Measurements from ENCODE around the gene SNRNP25.
A peak's percentile ranks its signal among the peaks of the same experiment; 100 is the strongest.

SNRNP25 gene

GRCh38 chr16:72561-73548, 19.2 kb downstream of the SNRNP25 start, which contains the start of gene RHBDF1:
TSS of gene RHBDF1 (minus strand) at chr16:72631. CDS start at chr16:65015, 7,616 bp downstream.
- peak within 1 kb of the TSS; percentile 63 for H3K4me3 ChIP-seq (replicated peaks; ENCODE audit: low read depth, low read length)
- TF ChIP-seq CTCF (IDR thresholded peaks at IDR 0.05; ENCODE audit: low read depth, low read length, missing control alignments) = no peak
- DNase-seq (ENCODE audit: extremely low read depth, low read depth) = no peak

DNA sequence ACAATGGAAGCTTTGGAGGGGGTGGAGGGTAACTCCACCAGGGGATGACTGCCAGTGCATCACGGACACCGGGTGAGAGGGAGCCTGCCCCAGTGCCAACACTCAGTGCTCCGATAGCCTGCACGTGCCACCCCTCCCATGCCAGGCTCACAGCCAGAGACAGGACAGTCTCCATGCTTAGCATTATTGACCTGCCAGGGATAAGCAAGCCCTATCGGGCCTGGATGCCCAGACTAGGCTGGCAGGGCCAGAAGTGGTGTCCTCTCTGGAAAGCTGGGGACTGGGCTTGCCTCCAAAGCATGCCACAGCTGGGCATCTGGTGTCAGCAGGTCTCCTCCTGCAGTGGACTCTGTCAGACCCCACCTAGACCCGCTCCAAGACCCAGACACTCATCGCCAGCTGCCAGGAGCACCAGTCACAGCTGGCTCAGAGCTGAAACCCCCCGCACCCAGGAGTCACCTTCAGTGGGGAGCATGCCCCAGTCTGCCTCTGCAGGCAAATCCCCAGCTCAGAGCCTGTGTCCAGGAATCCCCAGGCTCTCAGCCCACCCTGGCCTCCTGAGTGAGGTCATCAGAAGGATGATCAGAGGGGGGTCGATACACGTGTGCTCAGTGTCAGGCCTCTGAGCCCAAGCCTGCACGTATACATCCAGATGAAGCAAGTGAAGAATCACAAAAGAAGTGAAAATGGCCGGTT, 20.6 kb downstream of the SNRNP25 start:
- no peak for DNase-seq (ENCODE audit: extremely low read depth, low read depth)
- no peak overlapping the region for H3K4me3 ChIP-seq (replicated peaks; ENCODE audit: low read depth, low read length)
- TF ChIP-seq CTCF (IDR thresholded peaks at IDR 0.05; ENCODE audit: low read depth, low read length, missing control alignments) = no peak

DNA sequence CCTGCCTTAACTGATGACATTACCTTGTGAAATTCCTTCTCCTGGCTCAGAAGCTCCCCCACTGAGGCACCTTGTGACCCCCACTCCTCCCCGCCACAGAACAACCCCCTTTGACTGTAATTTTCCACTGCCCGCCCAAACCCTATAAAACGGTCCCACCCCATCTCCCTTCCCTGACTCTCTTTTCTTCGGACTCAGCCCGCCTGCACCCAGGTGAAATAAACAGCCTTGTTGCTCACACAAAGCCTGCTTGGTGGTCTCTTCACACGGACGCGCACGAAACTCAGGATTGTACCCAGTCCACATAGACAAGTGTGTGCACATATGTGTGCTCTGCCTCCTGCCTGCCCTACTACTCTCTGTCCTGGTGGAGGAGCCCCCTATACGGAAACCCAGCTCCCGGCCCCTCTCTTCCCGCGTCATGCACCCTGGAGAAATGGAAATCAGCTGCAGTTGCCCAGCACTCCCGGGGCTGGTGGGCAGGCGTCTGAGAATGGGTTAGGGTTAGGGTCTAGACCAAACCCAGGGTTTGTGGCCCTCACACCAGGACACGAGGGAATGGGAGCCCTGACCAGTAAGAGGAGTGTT, 21.2 kb downstream of the SNRNP25 start:
- DNase-seq (ENCODE audit: extremely low read depth, low read depth) = no peak
- TF ChIP-seq CTCF (IDR thresholded peaks at IDR 0.05; ENCODE audit: low read depth, low read length, missing control alignments) = no peak
- no peak overlapping the region for H3K4me3 ChIP-seq (replicated peaks; ENCODE audit: low read depth, low read length)

DNA sequence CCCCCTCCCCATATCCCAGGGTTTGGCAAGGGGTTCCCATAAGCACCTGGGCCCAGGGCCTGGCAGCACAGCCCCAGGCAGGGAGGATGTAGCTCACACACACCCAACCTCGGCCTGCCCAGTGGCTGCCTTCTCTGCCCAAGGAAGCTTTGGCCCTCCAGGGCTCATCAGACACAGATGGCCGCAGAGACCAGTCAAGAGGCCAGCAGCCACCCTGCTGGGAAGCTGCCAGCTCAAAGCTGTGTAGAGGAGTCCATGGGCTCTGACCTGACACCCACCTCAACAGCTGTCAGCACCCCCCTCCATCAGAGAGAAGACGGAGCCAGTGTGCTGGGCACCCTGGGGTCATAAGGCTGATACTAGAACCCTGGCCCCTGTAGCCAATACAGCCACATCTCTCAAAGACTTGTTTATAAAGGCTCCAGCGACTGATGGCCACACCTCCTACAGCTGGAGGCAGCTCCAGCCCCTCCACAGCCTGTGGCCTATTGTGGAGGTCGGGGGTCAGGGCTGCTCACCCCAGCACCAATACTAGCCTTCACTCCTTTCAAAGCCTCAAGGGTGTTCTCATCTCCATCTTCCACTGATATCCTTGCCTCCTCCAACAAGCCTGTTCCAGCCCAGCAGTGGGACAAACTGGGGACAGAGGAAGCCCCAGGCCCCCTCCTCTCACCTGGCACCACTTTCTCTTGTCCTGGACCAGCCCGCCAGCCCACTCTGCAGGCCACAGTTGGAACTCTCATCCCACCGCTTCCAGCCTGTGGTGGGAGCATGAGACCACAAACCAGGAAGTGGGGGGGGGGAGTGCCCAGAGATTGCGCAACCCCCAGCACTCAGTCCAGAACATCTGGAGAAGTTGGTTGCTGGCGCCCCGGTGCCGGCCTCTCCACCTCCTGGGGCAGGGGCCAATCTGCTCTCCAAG, 22.2 kb downstream of the SNRNP25 start:
- peak; percentile 43 for TF ChIP-seq CTCF (IDR thresholded peaks at IDR 0.05; ENCODE audit: low read depth, low read length, missing control alignments)
- DNase-seq (ENCODE audit: extremely low read depth, low read depth) = no peak

DNA sequence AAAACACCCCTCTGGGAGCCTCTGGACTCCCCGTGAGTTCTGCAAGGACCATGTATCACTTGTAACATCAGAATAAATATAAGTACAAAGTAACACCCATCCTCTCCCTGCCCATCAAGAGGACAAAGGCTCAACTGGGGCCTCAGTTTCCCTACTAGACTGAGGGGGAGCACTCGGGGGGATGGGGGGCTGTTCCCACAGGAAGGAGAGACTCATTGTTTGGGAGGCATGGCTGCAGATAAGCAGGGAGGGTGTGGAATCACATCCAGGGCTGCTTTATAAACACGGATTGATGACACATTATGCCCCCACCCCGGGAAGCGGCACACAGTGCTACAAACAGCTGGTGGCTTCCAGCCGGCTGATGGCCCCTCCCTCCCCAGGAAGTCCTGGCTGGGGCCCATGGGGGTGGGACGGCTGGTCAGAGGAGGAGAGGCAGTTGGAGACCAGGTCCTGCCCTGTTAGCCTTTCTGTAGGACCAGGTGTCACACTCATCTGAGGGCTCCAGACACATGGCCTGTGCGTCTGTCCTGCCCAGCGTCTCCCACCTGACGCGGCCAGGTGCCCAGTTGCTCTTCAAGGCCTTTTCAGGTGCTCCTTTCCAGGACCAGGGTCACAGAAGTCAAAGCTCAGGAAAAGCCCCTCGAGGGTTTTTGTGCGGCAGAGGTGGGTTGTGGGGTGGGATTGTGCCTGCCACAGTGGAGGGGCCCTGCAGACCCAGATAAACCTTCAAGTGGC, 23.1 kb downstream of the SNRNP25 start:
- no peak for DNase-seq (ENCODE audit: extremely low read depth, low read depth)
- TF ChIP-seq CTCF (IDR thresholded peaks at IDR 0.05; ENCODE audit: low read depth, low read length, missing control alignments) = no peak
- peak overlapping the region; percentile 79 for H3K4me3 ChIP-seq (replicated peaks; ENCODE audit: low read depth, low read length)

More for the DNA sequence above, 22.2 kb downstream of the SNRNP25 start:
- H3K4me3 ChIP-seq (replicated peaks; ENCODE audit: low read depth, low read length) = peak overlapping the region; percentile 79
